ENCODE results near the gene RXFP2.
A peak's percentile ranks its signal among the peaks of the same experiment; 100 is the strongest.

The RXFP2 gene

GRCh38 chr13:31814536-31814935 is 75.2 kb downstream of the RXFP2 start (continued):
- TF ChIP-seq HIC1 (tag by site-specific recombination; IDR thresholded peaks at IDR 0.05) (no peak), GLI2 (tag by site-specific recombination; IDR thresholded peaks at IDR 0.05; ENCODE audit: borderline replicate concordance, low read depth) (no peak), SETDB1 (IDR thresholded peaks at IDR 0.05; ENCODE audit: insufficient read length, low read length) (no peak)

- ChIA-PET POLR2A (no interaction called here), CTCF (interaction anchor here (1.0 kb wide), 1 partner anchor 56 kb away, joined by 4 read pairs; no protein-coding TSS in a partner anchor)
- no peaks in the 10 kb centered on the region for H3K4me1 ChIP-seq (ENCODE audit: control insufficient read depth, insufficient read depth, low read length)
- no peak overlapping the region for H3K4me3 ChIP-seq (ENCODE audit: low read depth, low read length)
- TF ChIP-seq SETDB1 (IDR thresholded peaks at IDR 0.05; ENCODE audit: insufficient read length, low read length) = peak; percentile 93
- no peak for TF ChIP-seq PRDM1 (tag by site-specific recombination; IDR thresholded peaks at IDR 0.05)
- no peak for TF ChIP-seq ZNF16 (tag by site-specific recombination; IDR thresholded peaks at IDR 0.05; ENCODE audit: low read depth)
- TF ChIP-seq GLI4 (tag by site-specific recombination; IDR thresholded peaks at IDR 0.05) = no peak
- TF ChIP-seq TRIM28 (IDR thresholded peaks at IDR 0.05; ENCODE audit: borderline replicate concordance, low read length) = peak; percentile 67; the same call in 1 of the 2 replicates
- no peak for TF ChIP-seq YY1 (tag by site-specific recombination; IDR thresholded peaks at IDR 0.05)
- peak; percentile 68; the same call in 1 of the 2 replicates for TF ChIP-seq ATF2 (tag by site-specific recombination; IDR thresholded peaks at IDR 0.05; ENCODE audit: low read depth)
- H3K36me3 ChIP-seq (ENCODE audit: control insufficient read depth in 2 of 2, insufficient read depth in 1 of 2, low read length in 2 of 2) = no peaks in the 10 kb centered on the region
- no peaks in the 10 kb centered on the region for H3K9me3 ChIP-seq (ENCODE audit: control insufficient read depth, insufficient read depth, low read depth, low read length)
- H3K27ac ChIP-seq (ENCODE audit: extremely low read depth, low read depth, low read length) = no peak overlapping the region
These were observed 76.2 kb downstream of the RXFP2 start for GRCh38 chr13:31815361-31816144.

- TF ChIP-seq GLIS2 (tag by site-specific recombination; IDR thresholded peaks at IDR 0.05) = no peak
- no peak for TF ChIP-seq ZBTB11 (tag by site-specific recombination; conservative IDR thresholded peaks at IDR 0.05; ENCODE audit: low read depth)
- TF ChIP-seq KLF8 (tag by site-specific recombination; IDR thresholded peaks at IDR 0.05) = no peak
- no peak for TF ChIP-seq HOXA7 (CRISPR knock-in tag; IDR thresholded peaks at IDR 0.05; ENCODE audit: borderline replicate concordance)
- no peak for TF ChIP-seq CTCF (tag by site-specific recombination; IDR thresholded peaks at IDR 0.05)
- Histone ChIP-seq H3K9me3 (ENCODE audit: control insufficient read depth, insufficient read depth, low read depth, low read length) (no peaks in the 10 kb centered on the region), H3K4me3 (ENCODE audit: low read depth, low read length) (no peak overlapping the region), H3K27ac (ENCODE audit: extremely low read depth, low read depth, low read length) (no peak overlapping the region), H3K4me1 (ENCODE audit: control insufficient read depth, insufficient read depth, low read length) (no peaks in the 10 kb centered on the region), H3K36me3 (ENCODE audit: control insufficient read depth in 2 of 2, insufficient read depth in 1 of 2, low read length in 2 of 2) (no peaks in the 10 kb centered on the region)
- ChIA-PET POLR2A (no interaction called here), CTCF (no interaction called here)
These were observed 78.9 kb downstream of the RXFP2 start for GRCh38 chr13:31818236-31818635.
